ENCODE results near the gene ITGA2B. TPM values are rescaled to one million over a fixed set of nuclear protein-coding genes. Genes with fewer than 3 reads are reported as not detected.

The ITGA2B gene
- total RNA-seq, 1 experiment from 2014 or later = 8.3 TPM

DNA sequence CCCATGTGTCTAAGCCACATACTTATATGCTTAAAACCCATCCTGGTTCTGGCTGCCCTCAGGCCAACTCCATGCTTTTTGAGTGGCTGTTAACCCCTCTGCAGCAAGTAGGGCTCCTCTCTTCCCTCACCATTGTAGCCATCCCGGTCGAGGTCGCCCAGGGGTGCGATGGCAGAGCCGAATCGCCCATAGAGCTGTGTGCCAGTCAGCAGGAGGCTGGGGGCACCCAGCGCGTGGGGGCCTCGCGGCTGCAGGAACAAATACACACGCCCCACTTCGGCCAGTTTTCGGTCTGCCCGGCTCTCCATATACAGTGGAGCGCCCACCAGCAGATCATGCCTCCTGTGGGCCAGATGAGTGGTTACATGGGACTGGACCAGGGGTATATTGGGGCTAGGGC is 6.1 kb downstream of the ITGA2B start:
- Histone ChIP-seq H3K4ac (ENCODE audit: low read depth, low read length) (no peak overlapping the region), H2AFZ (ENCODE audit: low read length) (no peak overlapping the region), H3T11ph (ENCODE audit: low read length) (no peak overlapping the region), H3K27ac (ENCODE audit: insufficient read length, low read depth, low read length) (no peak overlapping the region), H2BK5ac (ENCODE audit: insufficient read length, low read length) (no peak overlapping the region), H4K8ac (replicated peaks; ENCODE audit: insufficient read length, low read depth, low read length) (no peak overlapping the region), H3K23me2 (ENCODE audit: insufficient read length, low read depth, low read length, poor library complexity, severe bottlenecking) (peaks cover 16% of the 10 kb centered on the region), H2BK12ac (ENCODE audit: insufficient read length, low read depth, low read length) (no peak overlapping the region), H2BK120ac (ENCODE audit: low read depth, low read length, poor library complexity, severe bottlenecking) (no peak overlapping the region), H3K79me1 (ENCODE audit: insufficient read depth, low read depth, low read length, poor library complexity, severe bottlenecking) (no peaks in the 10 kb centered on the region), H4K20me1 (ENCODE audit: control insufficient read depth, insufficient read depth, insufficient read length) (no peaks in the 10 kb centered on the region), H3K23ac (ENCODE audit: insufficient read length, low read depth, low read length) (no peak overlapping the region), H3K9ac (ENCODE audit: extremely low read depth, insufficient read length, low read length) (no peak overlapping the region), H3K79me2 (ENCODE audit: insufficient read depth, low read length) (no peaks in the 10 kb centered on the region), H3K56ac (ENCODE audit: insufficient read length, low read depth, low read length) (no peak overlapping the region), H3K18ac (ENCODE audit: insufficient read length, low read depth, low read length) (no peak overlapping the region), H2BK20ac (ENCODE audit: low read depth, low read length, poor library complexity, severe bottlenecking) (no peak overlapping the region), H2AK5ac (ENCODE audit: insufficient read length, low read length) (no peak overlapping the region), H3K4me2 (ENCODE audit: insufficient read depth, insufficient read length, low read length) (no peak overlapping the region), H3K14ac (ENCODE audit: insufficient read depth, low read length) (no peak overlapping the region), H2BK15ac (ENCODE audit: low read depth, low read length) (no peak overlapping the region), H3K4me1 (ENCODE audit: insufficient read depth, low read length) (no peaks in the 10 kb centered on the region; the same call in 1 of the 2 replicates), H3K9me3 (ENCODE audit: control insufficient read depth, low read depth, low read length) (no peaks in the 10 kb centered on the region), H4K91ac (ENCODE audit: insufficient read length, low read depth, low read length) (no peak overlapping the region), H3K27me3 (ENCODE audit: insufficient read depth, low read length) (peaks cover 14% of the 10 kb centered on the region; the same call in 1 of the 2 replicates), H4K5ac (ENCODE audit: insufficient read length, low read depth, low read length) (no peak overlapping the region)
- Mint-ChIP-seq H3K4me3 (no peak overlapping the region), H3K36me3 (ENCODE audit: insufficient read depth in 1 of 3, low read depth in 3 of 3) (peaks cover 0 to 4% (median 0%) of the 10 kb centered on the region in 3 experiments; a peak in 1 of 7 replicates), H3K9me3 (no peaks in the 10 kb centered on the region), H3K27me3 (ENCODE audit: low read depth) (peaks cover 53% of the 10 kb centered on the region), H3K27ac (no peak overlapping the region), H3K4me1 (peaks cover 11 to 20% of the 10 kb centered on the region in 2 experiments)
- DNase-seq = no peak
- no CpG with 5 or more reads among the region's 15 CpGs for WGBS (ENCODE audit: extremely low coverage, insufficient read length, low lambda C conversion rate)
- TF ChIP-seq, protein P1, sequence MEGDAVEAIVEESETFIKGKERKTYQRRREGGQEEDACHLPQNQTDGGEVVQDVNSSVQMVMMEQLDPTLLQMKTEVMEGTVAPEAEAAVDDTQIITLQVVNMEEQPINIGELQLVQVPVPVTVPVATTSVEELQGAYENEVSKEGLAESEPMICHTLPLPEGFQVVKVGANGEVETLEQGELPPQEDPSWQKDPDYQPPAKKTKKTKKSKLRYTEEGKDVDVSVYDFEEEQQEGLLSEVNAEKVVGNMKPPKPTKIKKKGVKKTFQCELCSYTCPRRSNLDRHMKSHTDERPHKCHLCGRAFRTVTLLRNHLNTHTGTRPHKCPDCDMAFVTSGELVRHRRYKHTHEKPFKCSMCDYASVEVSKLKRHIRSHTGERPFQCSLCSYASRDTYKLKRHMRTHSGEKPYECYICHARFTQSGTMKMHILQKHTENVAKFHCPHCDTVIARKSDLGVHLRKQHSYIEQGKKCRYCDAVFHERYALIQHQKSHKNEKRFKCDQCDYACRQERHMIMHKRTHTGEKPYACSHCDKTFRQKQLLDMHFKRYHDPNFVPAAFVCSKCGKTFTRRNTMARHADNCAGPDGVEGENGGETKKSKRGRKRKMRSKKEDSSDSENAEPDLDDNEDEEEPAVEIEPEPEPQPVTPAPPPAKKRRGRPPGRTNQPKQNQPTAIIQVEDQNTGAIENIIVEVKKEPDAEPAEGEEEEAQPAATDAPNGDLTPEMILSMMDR (conservative IDR thresholded peaks at IDR 0.05) = no peak

Data from H9 (cell line).